ENCODE measurements around the gene ADD1.
"Not testable (repeated sequence)": the region's sequence is repeated elsewhere in the genome, so short reads cannot be mapped to it uniquely, and the experiment has no call there.

ADD1 gene

GRCh38 chr4:2947926-2948325 is 104.3 kb downstream of the ADD1 start:
- no peak for DNase-seq

GRCh38 chr4:2948895-2949781 is 105.5 kb downstream of the ADD1 start:
- DNase-seq, result peak; percentile 33

GRCh38 chr4:2949782-2950125 is 106.1 kb downstream of the ADD1 start:
- no peak for DNase-seq

- peak; percentile 20 for DNase-seq
These were observed 106.8 kb downstream of the ADD1 start for GRCh38 chr4:2950221-2950989.

- DNase-seq, result no peak
These were observed 109.9 kb downstream of the ADD1 start for GRCh38 chr4:2953496-2953895.

GRCh38 chr4:2954358-2955185 is 110.9 kb downstream of the ADD1 start:
- DNase-seq, result no peak

- not testable (repeated sequence) for DNase-seq
These were observed 111.8 kb downstream of the ADD1 start for GRCh38 chr4:2955186-2956044.

- DNase-seq, result peak; percentile 84
These were observed 114.8 kb downstream of the ADD1 start for GRCh38 chr4:2958446-2958845.

GRCh38 chr4:2960450-2960849 is 116.8 kb downstream of the ADD1 start:
- not testable (repeated sequence) for DNase-seq

- no peak for DNase-seq
These were observed 117.8 kb downstream of the ADD1 start for GRCh38 chr4:2961421-2961810.

- no peak for DNase-seq
These were observed 118.3 kb downstream of the ADD1 start for GRCh38 chr4:2961811-2962441.

GRCh38 chr4:2962614-2963174 is 119.0 kb downstream of the ADD1 start:
- peak; percentile 55 for DNase-seq

GRCh38 chr4:2963175-2963965 is 119.7 kb downstream of the ADD1 start, which contains the start of the genes GRK4 and NOP14:
GRK4 (plus strand) TSS chr4:2963571; CDS start chr4:2964071, 500 bp downstream.
NOP14 (minus strand) TSS chr4:2963406; CDS start chr4:2963319, 87 bp downstream.
- DNase-seq, result peak; percentile 98

GRCh38 chr4:2963966-2964471 is 120.4 kb downstream of the ADD1 start:
- no peak for DNase-seq

GRCh38 chr4:2964706-2965258 is 121.1 kb downstream of the ADD1 start:
- DNase-seq, result no peak

- no peak for DNase-seq
These were observed 121.6 kb downstream of the ADD1 start for GRCh38 chr4:2965262-2965661.

- DNase-seq, result no peak
These were observed 124.7 kb downstream of the ADD1 start for GRCh38 chr4:2968381-2968780.

GRCh38 chr4:2971275-2971674 is 127.6 kb downstream of the ADD1 start:
- no peak for DNase-seq

All from fibroblast of skin of back (primary cell).